Adrenal gland (tissue), 12 donors: ENCODE measurements around the gene PDE9A. TPM values are rescaled to one million over a fixed set of nuclear protein-coding genes. Genes with fewer than 3 reads are reported as not detected.

Source experiments
- DNase-seq, 7 donors: peaks; one replicate each; pipeline ENCODE4 v3.0.0-alpha.2; 2019 to 2020
- H3K27ac ChIP-seq, 5 donors: fragments of 200-600 bp; sonication (generic) in 4 of 5; 1 replicate in 3 of 5; 2 replicates in 2 of 5; pipeline versions ENCODE4 v1.5.1 to v1.8.0; 2016 to 2020; ENCODE audit warnings: mild to moderate bottlenecking in 1 of 5
- H3K27me3 ChIP-seq: fragments of 200-600 bp; 2 replicates; pipeline ENCODE4 v1.8.0; 2021
- H3K36me3 ChIP-seq, 2 donors: fragments of 200-600 bp; replicated peaks in 1 of 2; 1 replicate in 1 of 2; 2 replicates in 1 of 2; pipeline versions ENCODE4 v1.5.1 to v1.8.0; 2018 to 2022
- H3K4me1 ChIP-seq, 2 donors: fragments of 200-600 bp; replicated peaks in 1 of 2; 1 replicate in 1 of 2; 2 replicates in 1 of 2; pipeline versions ENCODE4 v1.5.1 to v1.8.0; 2018 to 2021
- H3K4me3 ChIP-seq, 4 donors: fragments of 200-600 bp; sonication (generic) in 3 of 4; one replicate each; pipeline ENCODE4 v1.5.1; 2016 to 2018
- H3K9me3 ChIP-seq, 3 donors: fragments of 200-600 bp; sonication (generic) in 1 of 3; replicated peaks in 1 of 3; 1 replicate in 2 of 3; 2 replicates in 1 of 3; pipeline versions ENCODE4 v1.5.1 to v1.8.0; 2016 to 2021
- CTCF ChIP-seq, 6 experiments: fragments of 450-650 bp in 4 of 6; fragments of 200-600 bp in 2 of 6; sonication (generic) in 1 of 6; IDR thresholded peaks; 1 replicate in 5 of 6; 2 replicates in 1 of 6; pipeline versions ENCODE4 v1.5.1 to v1.8.0; 2016 to 2021; ENCODE audit warnings: antibody characterized with exemption in 6 of 6, mild to moderate bottlenecking in 2 of 6, moderate library complexity in 1 of 6
- POLR2A ChIP-seq, 2 donors: fragments of 450-650 bp; IDR thresholded peaks; one replicate each; pipeline ENCODE4 v1.6.1; 2017; ENCODE audit warnings: antibody characterized with exemption in 2 of 2, mild to moderate bottlenecking in 2 of 2, moderate library complexity in 1 of 2
- WGBS, 4 donors: extraction: QIAGEN DNeasy Blood & Tissue Kit in 2 of 4; methylation state at CpG; one replicate each; pipeline versions ENCODE4 v1.1.5 to v1.1.7; 2013 to 2017; 5-methylcytosine and 5-hydroxymethylcytosine counted together
- intact Hi-C, 2 donors: fragments of 100-400 bp; cut with DNase I; formaldehyde crosslinking; loops; one replicate each; pipeline versions ENCODE4 v1.14.1 to v1.15.0; 2022 to 2023
- polyA plus RNA-seq, 3 donors: library from polyadenylated mRNA; stranded (reverse); fragments of 200-250 nt in 2 of 3; fragments of 350-450 nt in 1 of 3; fragmentation: Illumina TruSeq in 1 of 3; extraction: RNeasy Lipid Tissue Mini Kit (QIAGEN cat#74804) in 1 of 3; gene quantifications; one replicate each; pipeline ENCODE4 v1.2.3, GENCODE V29; 2013 to 2014
- total RNA-seq, 9 donors: library from RNA; depleted of rRNA in 4 of 9; stranded (reverse); fragments of >200 nt in 4 of 9; fragments of 120-200 nt in 1 of 9; fragmentation: NEBNext Ultra II Directional in 1 of 9; extraction: Animal tissue kit (Norgen Biotek cat#: 25700) in 1 of 9; gene quantifications; one replicate each; pipeline versions ENCODE4 v1.1.0 to v1.2.4, GENCODE V29; 2013 to 2023
- donor health status: healthy with polysubstance abuse.
- donor health status: Bipolar disorder and iron deficiency.
- donor health status: DM: yes; HTN: yes; CAD: no.
- donor health status: DM: no; HTN: no; CAD: no.
- donor health status: DM: no; HTN: no; CAD: no.
- donor health status: DM: yes; HTN: yes; CAD: no.

Gene PDE9A
- total and polyA plus RNA-seq, 12 donors, result 4.6 to 58.1 (median 19.5) TPM

DNA sequence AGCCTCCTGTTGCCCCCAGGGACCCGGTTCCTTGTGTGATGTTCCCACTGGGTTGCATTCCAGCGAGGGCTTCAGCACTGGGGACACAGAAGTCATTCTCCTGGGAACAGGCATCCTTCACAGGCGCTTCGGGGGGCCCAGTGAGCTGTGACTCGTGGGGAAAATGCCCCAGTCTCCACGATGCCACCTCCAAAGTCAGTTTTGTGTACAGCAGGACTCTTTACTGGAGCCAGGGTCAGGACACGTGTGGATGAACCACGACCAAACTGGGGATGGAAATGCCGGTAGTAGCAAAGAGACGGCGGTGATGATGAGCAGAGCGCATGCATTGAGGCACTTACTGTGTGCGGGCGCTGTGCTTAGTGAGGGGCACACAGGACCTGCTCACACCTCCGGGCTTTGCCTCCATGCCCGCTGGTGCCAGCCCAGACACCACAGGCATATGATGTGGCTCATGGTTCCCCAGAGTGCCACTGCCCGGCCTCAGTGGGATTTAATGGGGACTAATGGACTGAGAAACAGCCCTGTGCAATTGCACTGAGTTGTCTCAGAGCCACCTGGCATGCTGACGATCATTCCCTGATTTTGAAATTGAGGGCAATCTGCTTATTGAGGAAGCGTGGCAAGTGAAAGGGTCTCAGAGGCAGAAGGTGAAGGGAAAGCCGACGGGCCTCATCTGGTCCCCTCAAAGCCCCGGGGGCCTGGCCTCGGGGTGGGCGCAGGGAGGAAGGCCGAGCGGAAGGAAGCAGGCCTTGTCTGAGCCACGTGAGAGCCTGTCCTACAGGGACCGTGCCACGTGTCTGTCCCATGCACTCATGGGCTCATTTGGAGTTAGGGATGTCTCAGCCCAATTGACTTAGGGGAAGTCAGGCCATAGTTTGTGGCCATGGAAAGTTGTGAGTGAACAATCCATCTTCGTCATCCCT, 91.4 kb downstream of the PDE9A start:
- Histone ChIP-seq H3K4me1 (no peaks in the 10 kb centered on the region), H3K27ac (no peak overlapping the region), H3K36me3 (no peaks in the 10 kb centered on the region), H3K9me3 (no peaks in the 10 kb centered on the region), H3K27me3 (no peaks in the 10 kb centered on the region), H3K4me3 (no peak overlapping the region)
- no peak for DNase-seq
- intact Hi-C loops, result no loop called here
- no peak for TF ChIP-seq CTCF (IDR thresholded peaks at IDR 0.05)
- TF ChIP-seq POLR2A (IDR thresholded peaks at IDR 0.05), result no peak
- 87 to 96% (median 91%) methylated on average over 18 to 30 of the region's 30 CpGs for WGBS, 4 donors

- no peaks in the 10 kb centered on the region for H3K27me3 ChIP-seq
- no peaks in the 10 kb centered on the region for H3K36me3 ChIP-seq
- WGBS, 4 donors, result 88 to 91% (median 90%) methylated on average over 16 to 22 of the region's 22 CpGs
- H3K4me1 ChIP-seq, result no peaks in the 10 kb centered on the region
- H3K9me3 ChIP-seq, result no peaks in the 10 kb centered on the region
- H3K4me3 ChIP-seq, result no peak overlapping the region
- intact Hi-C loops, result no loop called here
- H3K27ac ChIP-seq, result no peak overlapping the region
- no peak for DNase-seq
- TF ChIP-seq POLR2A (IDR thresholded peaks at IDR 0.05), result no peak
- TF ChIP-seq CTCF (IDR thresholded peaks at IDR 0.05), result no peak
These were observed 92.3 kb downstream of the PDE9A start for GRCh38 chr21:42745511-42746239.

GRCh38 chr21:42746240-42746592, 92.8 kb downstream of the PDE9A start:
- intact Hi-C loops, result no loop called here
- H3K27me3 ChIP-seq, result no peaks in the 10 kb centered on the region
- 81 to 95% (median 89%) methylated on average over 6 to 7 of the region's 7 CpGs for WGBS, 4 donors

More at GRCh38 chr21:42746240-42746592, 92.8 kb downstream of the PDE9A start:
- no peak for DNase-seq
- H3K4me3 ChIP-seq, result no peak overlapping the region
- TF ChIP-seq POLR2A (IDR thresholded peaks at IDR 0.05), result no peak
- TF ChIP-seq CTCF (IDR thresholded peaks at IDR 0.05), result no peak
- peak overlapping the region in 1 of 5 donors; percentile 72 for H3K27ac ChIP-seq
- H3K36me3 ChIP-seq, result no peaks in the 10 kb centered on the region
- H3K4me1 ChIP-seq, result no peaks in the 10 kb centered on the region
- no peaks in the 10 kb centered on the region for H3K9me3 ChIP-seq
